ENCODE measurements around the gene KAZALD1.
A peak's percentile ranks its signal among the peaks of the same experiment; 100 is the strongest.
"Not testable (repeated sequence)": the region's sequence is repeated elsewhere in the genome, so short reads cannot be mapped to it uniquely, and the experiment has no call there.

KAZALD1 gene

DNA sequence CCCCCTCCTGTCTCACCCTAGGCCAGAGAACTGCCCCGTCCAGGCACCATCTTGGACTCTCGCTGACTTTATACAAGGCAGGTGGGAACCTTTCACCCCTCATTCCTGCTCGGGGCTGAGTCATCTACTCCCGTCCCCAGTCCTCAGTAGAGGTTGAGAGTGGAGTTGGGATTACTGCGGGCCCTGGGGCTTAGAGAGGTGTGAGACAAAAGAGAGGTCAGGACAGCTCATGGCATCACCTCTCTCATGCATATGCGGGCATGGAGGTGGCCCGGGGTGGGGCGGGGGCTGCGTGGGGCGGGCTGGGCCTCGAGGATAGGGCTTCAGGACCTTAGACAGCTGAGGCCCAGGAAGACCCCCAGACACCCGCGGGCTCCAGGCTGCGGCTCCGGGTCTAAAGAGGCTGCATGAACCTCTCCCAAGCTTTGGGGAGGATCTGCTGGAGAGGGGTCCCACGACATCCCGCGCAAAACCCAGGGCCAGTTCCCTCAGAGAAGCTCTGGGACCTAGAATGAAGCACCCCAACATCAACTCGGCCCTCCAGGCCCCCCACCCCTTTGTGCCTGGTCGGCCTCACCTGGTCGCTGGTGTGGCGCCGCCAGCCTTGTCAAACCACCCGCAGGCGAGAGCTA lies 31.2 kb upstream of the KAZALD1 start:
- DNase-seq (ENCODE audit: low read depth): no peak

DNA sequence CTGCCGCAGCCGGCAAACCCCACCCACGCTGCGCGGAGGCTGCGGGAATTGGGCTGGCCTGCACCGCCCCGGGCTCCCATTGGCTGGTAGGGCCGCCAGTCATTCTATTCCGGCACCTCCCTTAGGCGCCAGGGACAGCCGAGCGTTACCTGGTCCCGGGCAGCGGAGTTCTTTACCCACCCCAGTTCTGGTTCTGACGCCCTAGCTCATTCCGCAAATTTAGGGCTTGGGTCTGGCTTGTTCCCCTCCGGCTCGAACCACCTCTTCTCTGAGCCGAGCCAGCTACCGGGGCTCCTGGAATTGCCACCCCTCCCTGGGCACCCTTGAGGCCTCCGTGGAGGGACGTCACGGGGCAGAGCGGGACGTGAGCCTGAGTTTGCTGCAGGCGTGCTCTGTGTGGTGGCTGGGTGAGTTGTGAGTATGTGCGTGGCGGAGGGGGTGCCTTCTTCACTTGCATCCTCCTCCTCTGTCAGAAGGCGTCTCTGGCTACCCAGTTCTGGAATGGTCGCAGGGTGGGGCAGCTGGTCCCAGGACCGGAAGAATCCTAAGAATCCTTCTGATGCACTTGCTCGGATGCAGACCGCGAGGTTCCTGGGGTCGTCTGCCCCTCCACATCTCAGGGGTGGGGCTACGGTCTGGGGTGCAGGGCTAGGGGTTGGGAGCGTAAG lies 30.5 kb upstream of the KAZALD1 start, which contains the start of the genes PDZD7 and SFXN3:
PDZD7 (minus strand) TSS at position 2 of the 668 bp plus-strand sequence. CDS start 910 bp downstream, outside the sequence.
SFXN3 (plus strand) TSS at position 107 of the 668 bp plus-strand sequence. CDS start 3,461 bp downstream, outside the sequence.
- DNase-seq (ENCODE audit: low read depth): peak; percentile 94

DNA sequence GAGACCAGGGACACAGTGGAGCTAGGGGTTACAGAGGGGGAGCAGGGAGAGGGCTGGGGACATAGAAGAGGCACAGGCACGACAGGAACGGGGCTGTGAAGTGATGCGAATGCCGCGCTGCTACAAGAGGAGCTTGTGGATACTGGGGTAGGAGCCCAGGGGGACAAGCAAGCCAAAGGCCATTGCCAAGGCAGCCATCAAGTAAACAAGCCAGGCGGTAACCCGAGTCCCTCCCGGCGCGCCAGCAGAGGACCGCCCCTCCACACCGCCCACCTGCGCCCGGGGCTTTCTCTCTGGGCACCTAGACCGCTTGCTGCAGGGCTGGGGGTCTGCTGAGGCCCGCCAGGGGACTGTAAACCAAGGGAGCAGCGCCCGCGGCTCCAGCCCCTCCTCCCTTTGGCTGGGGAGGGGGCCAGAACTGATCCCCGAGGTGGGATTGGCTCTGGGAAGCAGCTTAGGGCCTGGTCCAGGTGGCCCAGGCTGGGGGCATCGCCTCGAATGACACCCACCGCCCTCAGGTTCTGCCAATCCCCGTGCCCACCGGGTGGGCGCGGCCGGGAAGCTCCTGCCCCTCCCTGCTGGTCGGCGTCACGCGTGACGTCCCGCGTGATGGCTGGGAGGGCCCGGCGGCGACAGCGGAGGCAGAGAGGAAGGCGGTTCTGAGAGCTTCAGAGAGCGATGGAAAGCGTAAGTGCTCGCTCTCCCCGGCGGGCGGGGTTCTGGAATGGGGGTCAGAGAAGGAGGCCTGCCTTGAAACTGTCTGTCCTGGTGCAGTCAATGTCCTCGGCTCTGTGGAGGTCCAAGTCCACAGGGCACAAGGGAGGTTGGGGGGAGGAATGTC lies 29.8 kb upstream of the KAZALD1 start:
- DNase-seq (ENCODE audit: low read depth): peak; percentile 56

DNA sequence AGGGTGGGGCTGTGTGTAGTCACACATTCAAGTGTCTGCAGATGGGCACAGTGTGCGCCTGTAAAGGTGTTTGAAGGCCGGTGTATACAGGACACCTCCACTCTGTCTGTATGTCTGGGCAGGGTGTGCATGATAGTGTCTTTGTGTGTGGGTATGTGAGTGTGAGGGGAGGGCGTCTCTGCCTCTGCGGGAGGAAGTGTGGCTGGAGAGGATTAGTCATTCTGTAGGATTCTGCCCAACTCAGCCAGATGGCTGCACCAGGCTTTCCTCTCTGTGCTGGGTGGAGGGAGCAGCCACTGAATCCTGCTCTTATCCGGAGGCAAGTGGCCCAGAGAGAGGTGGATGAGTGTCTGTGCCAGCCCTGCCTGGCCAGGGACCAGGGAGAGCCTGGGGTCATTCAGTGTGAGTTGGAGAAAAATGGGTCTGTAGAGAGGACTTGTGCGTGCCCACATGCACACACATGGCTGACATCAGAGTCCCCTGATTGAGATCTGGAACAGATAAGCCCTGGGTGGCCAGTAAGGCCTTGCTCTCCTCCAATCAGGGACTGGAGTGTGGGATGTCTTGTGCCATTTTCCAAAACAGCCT lies 29.1 kb upstream of the KAZALD1 start:
- peak; percentile 34 for DNase-seq (ENCODE audit: low read depth)

DNA sequence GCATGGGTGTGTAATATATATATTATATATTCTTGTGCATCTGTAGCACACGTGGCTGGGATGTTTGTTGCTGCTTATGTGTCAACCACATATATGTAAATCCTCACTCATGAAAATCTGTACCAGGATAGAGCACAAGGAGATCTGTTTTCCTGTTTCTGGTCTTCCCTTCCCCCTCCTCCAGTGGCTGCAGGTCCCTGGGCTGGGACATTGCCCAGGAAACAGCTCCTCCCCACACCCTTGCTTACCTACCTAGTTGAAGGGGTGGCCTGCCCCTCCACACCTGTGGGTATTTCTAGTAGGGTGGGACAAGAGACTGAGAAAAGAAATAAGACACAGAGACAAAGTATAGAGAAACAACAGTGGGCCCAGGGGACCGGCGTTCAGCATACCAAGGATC lies 28.5 kb upstream of the KAZALD1 start:
- DNase-seq (ENCODE audit: low read depth): no peak

DNA sequence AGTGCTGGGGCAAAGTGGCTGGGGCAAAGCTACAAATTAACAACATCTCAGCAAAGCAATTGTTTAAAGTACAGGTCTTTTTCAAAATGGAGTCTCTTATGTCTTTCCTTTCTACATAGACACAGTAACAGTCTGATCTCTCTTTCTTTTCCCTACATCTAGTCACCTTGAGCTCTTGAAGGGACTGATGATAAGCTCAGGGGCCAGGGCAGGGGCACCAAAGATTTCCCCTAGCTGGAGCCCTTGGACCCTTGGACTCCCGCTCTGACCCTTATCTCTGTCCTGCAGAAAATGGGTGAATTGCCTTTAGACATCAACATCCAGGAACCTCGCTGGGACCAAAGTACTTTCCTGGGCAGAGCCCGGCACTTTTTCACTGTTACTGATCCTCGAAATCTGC lies 27.4 kb upstream of the KAZALD1 start:
- not testable (repeated sequence) for DNase-seq (ENCODE audit: low read depth)

DNA sequence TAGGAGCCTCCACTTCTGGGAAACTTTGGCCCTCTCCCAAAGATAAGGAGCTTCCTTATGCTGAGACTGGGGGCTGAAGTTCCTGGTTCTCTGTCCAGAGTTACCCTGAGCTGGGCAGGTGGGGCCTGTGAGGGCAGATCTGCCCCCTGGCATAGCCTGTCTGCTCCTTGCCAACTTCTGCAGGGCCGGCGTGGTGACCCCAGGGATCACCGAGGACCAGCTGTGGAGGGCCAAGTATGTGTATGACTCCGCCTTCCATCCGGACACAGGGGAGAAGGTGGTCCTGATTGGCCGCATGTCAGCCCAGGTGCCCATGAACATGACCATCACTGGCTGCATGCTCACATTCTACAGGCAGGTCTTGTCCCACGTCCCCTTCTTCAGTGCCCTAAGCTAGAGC lies 26.5 kb upstream of the KAZALD1 start:
- DNase-seq (ENCODE audit: low read depth): no peak

DNA sequence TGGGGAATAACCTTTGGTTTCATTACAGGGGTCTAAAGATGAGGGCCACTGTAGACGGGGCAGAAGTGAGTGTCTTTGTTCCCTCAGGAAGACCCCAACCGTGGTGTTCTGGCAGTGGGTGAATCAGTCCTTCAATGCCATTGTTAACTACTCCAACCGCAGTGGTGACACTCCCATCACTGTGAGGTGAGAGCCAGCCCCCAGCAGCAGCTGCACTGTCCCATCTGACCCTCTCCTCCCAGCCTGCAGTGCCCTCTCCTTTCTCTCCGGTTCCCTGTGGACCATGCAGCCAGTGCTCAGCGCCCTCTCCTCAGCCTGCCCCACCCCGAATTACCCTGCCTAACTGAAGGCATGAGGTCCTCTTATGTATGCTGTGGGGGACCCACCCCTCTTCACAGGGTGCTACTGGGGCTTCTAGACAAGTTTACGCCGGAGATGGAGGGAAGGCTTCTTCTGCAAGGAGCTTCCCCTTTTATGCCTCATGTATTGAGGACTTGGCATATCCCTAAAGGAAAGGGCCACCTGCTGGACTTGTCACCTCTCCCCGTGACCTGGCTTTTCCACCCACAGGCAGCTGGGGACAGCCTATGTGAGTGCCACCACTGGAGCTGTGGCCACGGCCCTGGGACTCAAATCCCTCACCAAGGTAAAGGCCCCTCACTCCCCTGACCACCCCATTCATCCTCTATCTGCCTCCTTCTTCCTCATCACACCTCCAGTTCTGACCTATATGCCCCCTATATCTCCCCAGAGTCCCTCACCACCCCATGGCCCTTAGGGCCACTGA lies 25.7 kb upstream of the KAZALD1 start:
- DNase-seq (ENCODE audit: low read depth): no peak

DNA sequence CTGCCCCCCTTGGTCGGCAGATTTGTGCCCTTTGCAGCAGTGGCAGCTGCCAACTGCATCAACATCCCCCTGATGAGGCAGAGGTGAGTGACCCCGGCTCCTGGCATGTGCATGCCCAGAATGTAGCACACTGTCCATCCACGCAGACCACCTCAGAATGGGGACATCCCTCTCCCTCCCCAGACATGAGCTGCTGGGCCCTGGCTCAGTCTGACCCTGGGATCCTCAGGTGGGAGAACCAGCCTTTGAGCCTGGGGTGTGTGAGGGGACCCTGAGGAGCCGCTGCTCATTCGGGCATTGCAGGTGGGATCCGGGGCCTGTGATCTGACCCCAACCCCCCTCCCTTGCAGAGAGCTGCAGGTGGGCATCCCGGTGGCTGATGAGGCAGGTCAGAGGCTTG lies 25.1 kb upstream of the KAZALD1 start:
- no peak for DNase-seq (ENCODE audit: low read depth)

DNA sequence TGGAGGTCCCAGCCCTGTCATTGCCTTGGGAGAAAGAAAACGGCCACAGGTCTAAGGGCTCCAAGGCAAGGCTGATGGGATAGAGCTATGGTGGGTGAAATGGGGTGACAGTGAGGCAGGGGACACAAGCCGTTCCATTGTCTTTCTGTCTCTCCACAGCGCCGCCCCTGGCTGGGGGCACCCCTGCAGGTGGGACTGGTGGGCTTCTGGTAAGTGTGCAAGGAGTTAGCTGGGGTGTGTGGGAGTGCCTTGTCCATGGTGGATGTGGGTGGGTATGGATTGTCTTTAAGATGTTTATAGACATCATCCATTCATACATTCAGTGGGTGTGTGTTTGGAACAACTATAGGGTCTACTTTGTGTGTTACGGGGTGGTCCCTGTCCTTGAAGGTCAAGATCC lies 23.3 kb upstream of the KAZALD1 start:
- DNase-seq (ENCODE audit: low read depth): no peak

DNA sequence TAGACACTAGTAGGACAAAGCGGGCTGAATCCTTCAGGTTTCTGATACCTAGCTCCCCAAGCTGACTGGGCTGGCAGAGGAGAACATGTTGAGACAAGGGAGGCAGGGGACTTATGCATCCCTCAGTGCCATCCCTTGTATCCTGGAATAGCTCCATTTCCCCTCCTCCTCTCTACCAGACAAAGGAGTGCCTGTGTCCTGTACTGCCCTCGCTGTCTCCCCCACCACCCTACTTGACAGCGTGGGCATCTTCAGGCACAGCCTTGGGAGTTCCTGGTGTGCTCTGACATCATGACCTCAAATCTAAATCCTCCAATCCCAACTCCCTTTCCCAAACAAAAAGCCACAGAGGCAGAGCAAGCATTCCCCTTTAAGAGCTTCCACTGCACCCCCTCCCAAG lies 21.7 kb upstream of the KAZALD1 start:
- DNase-seq (ENCODE audit: low read depth): no peak

DNA sequence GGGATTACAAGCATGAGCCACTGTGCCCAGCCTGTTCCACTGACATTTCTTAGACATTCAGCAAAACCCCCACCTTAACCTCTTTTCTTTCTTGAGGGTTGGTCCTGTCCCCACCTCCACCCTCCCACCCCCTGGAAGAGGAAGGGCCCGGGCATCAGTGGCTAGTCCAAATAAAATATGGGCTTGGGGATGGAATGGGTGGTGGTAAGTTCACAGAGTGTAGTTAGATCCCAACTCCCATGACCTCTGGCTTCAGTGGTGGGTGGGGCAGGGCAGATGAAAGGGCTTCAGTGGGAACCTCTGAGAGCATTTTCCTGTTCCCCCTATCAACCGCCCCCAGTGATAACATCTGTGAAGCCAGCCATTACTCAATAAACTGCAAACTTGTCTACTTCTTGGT lies 20.9 kb upstream of the KAZALD1 start:
- DNase-seq (ENCODE audit: low read depth): no peak

DNA sequence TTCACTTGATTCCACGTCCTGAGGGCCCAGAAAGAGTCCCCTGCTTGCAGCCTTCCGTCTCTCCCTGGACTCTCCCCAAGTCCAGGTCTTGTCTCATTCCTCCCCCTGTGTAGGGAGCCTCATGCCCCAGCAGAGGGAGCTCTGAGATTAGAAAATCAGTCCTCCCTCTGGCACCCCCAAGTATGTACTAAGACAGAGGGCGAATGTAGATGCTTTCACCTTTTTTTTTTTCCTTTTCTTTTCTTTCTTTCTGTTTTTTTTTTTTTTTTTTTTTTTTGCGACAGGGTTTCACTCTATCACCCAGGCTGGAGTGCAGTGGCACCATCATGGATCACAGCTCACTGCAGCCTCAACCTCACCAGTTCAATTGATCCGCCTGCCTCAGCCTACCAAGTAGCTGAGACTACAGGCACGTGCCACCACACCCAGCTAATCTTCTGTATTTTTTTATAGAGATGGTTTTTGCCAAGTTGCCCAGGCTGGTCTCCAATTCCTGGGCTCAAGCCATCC lies 20.5 kb upstream of the KAZALD1 start:
- peak; percentile 56 for DNase-seq (ENCODE audit: low read depth)

DNA sequence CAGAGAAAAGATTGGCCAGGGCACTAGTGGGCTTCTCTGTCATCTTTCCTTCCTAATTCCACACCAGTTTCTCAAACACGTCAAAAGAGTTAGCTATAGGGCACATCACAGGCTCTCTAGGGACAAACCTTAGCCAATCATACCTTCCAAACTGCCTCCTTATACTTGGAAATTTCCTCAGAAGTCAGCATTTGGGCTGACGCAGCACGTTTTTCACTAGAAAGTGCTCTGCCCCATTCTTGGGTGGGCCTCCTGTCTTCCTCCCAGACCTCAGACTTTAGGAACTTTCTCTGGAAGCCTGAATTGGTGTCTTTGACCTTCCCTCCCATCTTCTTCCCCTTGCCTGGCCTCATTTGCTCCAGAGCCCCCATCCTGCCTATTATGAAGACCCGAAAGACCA lies 19.7 kb upstream of the KAZALD1 start:
- no peak for DNase-seq (ENCODE audit: low read depth)

DNA sequence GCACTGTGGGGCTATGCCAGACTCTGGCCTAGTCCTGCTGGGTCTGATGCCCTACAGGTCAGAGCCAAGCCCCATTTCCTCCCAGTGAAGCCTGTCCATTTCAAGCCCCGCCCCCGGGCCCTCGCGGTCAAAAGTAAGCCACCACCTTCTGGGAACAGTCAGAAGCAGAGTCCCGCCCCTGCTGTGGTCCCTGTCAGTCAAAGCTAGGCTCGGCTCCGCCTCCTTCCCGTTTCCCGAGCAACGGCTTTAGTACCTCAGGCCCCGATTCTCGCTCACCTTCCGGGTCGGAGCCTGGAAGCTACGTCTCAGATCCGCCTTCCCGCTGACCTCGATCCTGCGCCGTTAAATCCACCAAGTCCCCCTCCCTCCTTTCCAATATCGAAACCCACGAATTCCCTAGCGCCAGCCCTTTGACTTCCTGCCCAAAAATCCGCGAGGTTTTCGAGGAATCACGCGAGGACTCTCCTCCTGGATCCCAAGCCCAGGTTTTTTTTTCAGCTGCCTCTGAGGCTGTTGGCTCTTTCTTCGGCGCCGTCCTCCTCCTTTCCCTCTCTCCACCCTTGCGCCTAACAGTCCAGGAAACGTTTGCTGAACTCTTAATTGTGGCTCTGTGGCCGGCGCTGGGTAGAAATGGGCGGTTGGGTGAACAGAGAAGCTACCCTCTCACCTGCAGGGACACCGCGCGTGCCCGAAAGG lies 19.0 kb upstream of the KAZALD1 start:
- DNase-seq (ENCODE audit: low read depth): peak; percentile 73

DNA sequence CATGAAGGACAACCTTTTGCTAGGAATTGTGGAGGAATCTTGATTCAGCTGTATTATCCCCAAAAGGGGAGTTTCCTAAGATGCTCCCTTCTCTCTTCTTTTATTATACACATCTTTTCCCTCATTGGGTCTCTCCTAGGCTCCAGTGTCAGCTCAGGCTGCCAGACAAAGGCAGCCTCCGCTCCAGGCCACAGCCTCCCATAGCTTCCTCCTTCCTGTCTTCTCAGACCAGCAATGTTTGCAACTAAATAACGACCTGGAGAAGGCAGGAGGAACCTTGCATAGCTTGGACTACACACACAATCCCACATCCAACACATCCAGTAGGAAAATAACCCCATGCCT lies 18.5 kb upstream of the KAZALD1 start:
- DNase-seq (ENCODE audit: low read depth): no peak

DNA sequence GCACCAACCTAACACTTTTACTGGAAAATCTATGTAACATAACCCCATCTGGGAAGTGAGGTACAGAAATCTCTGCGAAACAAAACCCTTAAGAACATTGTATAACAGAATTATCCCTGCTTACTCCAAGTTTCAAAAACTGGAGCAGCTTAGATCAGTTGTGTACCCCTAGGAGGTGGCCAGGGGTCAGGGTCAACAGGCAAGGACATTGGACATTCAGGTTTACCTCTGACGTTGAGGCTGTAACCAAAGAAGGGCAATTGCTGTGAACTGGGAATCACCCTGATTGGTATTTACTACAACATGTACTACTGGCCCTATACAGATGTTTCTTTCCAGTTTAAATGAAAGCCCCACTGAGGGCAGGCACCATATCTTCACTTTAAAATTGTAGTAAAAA lies 17.7 kb upstream of the KAZALD1 start:
- DNase-seq (ENCODE audit: low read depth): no peak

DNA sequence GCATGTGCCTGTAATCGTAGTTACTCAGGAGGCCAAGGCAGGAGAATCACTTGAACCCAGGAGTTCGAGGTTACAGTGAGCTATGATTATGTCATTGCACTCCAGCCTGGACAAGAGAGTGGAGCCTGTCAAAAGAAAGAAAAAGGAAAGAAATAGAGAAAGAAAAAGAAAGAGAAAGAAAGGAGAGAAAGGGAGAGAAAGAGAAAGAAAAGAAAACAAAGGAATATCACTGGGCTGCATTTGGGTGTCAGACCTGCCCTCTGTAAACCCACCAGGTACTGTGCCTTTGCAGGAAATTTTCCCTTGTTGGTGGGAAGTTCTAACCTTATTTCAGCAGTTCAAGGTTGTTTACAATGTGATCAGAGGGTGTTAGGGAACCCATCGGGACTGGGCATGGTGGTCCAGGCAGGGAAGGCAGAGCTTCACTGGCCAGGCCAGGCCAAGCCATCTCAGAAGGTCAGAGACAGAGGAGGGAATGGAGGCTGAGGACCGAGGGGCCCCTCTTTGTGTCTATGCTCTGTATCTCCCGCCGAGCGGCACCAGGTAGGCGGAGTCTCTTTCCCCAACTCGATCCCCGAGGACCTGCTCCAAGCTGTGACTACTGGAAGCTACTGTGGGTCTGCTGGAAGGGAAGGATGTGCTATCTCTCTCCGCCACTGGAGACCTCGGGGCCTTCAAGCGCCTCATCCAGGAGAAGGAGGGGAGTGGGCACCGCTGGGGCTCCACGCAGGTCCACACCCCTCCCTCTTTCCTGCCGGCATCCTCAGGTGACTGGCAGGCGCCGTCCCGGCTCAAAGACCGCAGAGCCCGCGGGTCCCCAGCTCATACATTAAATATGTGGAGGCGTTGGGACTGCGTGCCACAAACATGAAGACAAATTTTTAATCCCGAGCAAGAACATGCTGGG lies 15.2 kb upstream of the KAZALD1 start:
- DNase-seq (ENCODE audit: low read depth): no peak

DNA sequence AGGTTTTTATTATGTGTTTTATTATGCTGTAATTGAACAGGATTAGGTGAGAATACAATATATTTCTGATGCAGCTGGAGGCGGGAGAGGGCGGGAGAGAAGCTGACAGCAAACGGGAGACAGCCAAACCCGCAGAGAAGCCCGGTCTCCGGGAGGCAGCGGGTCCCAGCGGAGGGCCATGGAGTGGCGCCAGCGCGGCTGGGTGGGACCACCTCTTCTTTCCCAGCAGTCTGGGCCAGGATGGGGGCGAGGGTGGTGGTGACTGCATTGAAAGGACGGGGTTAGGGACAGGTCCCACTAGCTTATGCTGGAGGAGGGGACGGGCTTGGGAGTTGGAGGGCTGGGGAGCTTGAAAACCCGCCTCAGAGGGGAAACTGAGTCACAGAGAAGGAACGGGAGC lies 14.5 kb upstream of the KAZALD1 start:
- DNase-seq (ENCODE audit: low read depth): no peak

Data from stimulated activated CD8-positive, alpha-beta memory T cell treated with anti-CD3 and anti-CD28 coated beads, Interleukin-15, amount 100 ng/mL, for 1 hour (primary cell).